DOHH2 (cell line): ENCODE results near the gene BOLA3.

Experiments used
- H3F3A ChIP-seq: fragments of 200-600 bp; sonication (generic), shearing (Covaris generic); 2 replicates; pipeline ENCODE4 v1.6.0; 2016; ENCODE audit warnings: antibody characterized with exemption, mild to moderate bottlenecking; ENCODE audit not compliant: control insufficient read depth, insufficient read depth
- H3K27ac ChIP-seq: fragments of 200-600 bp; sonication (generic); 2 replicates; pipeline ENCODE4 v1.5.1; 2014; ENCODE audit warnings: low read depth, mild to moderate bottlenecking, low read length, moderate library complexity
- H3K27me3 ChIP-seq: fragments of 200-600 bp; sonication (generic); 2 replicates; pipeline ENCODE4 v1.6.1; 2014; ENCODE audit warnings: mild to moderate bottlenecking, low read length, mixed read lengths; ENCODE audit not compliant: control insufficient read depth
- H3K36me3 ChIP-seq: fragments of 200-600 bp; sonication (generic); 2 replicates; pipeline ENCODE4 v1.6.1; 2014; ENCODE audit warnings: mild to moderate bottlenecking, low read length, moderate library complexity, mixed read lengths; ENCODE audit not compliant: control insufficient read depth
- H3K4me1 ChIP-seq: fragments of 200-600 bp; sonication (generic); 2 replicates; pipeline ENCODE4 v1.6.1; 2014; ENCODE audit warnings: mild to moderate bottlenecking, low read length, mixed read lengths; ENCODE audit not compliant: control insufficient read depth
- H3K4me2 ChIP-seq: fragments of 200-600 bp; sonication (generic); 2 replicates; pipeline ENCODE4 v1.6.0; 2014; ENCODE audit warnings: mild to moderate bottlenecking, low read length, moderate library complexity
- H3K4me3 ChIP-seq: fragments of 200-600 bp; sonication (generic); 2 replicates; pipeline ENCODE4 v1.5.1; 2014; ENCODE audit warnings: mild to moderate bottlenecking, low read length, mixed read lengths
- H3K79me2 ChIP-seq: fragments of 200-600 bp; sonication (generic); 2 replicates; pipeline ENCODE4 v1.6.1; 2014; ENCODE audit warnings: mild to moderate bottlenecking, low read length, mixed read lengths; ENCODE audit not compliant: control insufficient read depth
- H3K9me2 ChIP-seq: fragments of 200-600 bp; sonication (generic); replicated peaks from 2 replicates; pipeline ENCODE4 v1.6.1; 2014; ENCODE audit warnings: mild to moderate bottlenecking, low read length, mixed read lengths; ENCODE audit not compliant: control insufficient read depth
- H3K9me3 ChIP-seq: fragments of 200-600 bp; sonication (generic); 2 replicates; pipeline ENCODE4 v1.6.1; 2014; ENCODE audit warnings: antibody characterized with exemption, low read length, mixed read lengths; ENCODE audit not compliant: control insufficient read depth, insufficient read depth
- H4K20me1 ChIP-seq: fragments of 200-600 bp; sonication (generic); 2 replicates; pipeline ENCODE4 v1.6.0; 2014; ENCODE audit warnings: low read depth, mild to moderate bottlenecking, antibody characterized with exemption, low read length, moderate library complexity; ENCODE audit not compliant: control insufficient read depth, insufficient read depth
- CTCF ChIP-seq: fragments of 200-600 bp; sonication (generic); IDR thresholded peaks from one replicate; pipeline ENCODE4 v1.5.1; 2014; ENCODE audit warnings: antibody characterized with exemption, mild to moderate bottlenecking, low read depth, low read length; ENCODE audit not compliant: poor library complexity, severe bottlenecking
- EZH2phosphoT487 ChIP-seq: fragments of 200-600 bp; sonication (generic); IDR thresholded peaks from 2 replicates; pipeline ENCODE4 v1.6.1; 2017; ENCODE audit warnings: borderline replicate concordance, mild to moderate bottlenecking, antibody characterized with exemption, low read length, moderate library complexity, mixed read lengths

BOLA3 gene

DNA sequence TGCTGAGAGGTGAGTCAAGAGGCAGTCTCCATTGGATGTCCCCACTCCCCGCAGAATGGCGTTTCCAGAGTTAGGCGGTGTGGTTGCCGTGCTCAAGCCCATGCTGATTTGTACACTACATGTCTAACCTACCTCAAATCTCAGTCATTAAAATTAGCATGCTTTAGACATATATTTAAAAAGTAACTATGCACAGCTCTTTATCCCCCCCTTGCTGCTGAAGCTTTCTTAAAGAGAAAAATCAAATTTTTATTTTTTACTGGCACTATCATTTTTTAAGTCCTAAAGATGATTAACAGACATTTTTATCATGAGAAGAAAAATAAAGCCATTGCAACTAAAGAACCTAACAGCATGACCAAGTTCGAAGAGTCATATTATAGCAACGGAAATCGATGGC lies 42.9 kb downstream of the BOLA3 start:
- Histone ChIP-seq H3K4me2 (no peak overlapping the region), H3F3A (peaks cover 2% of the 10 kb centered on the region; the same call in 1 of the 2 replicates), H3K4me1 (no peaks in the 10 kb centered on the region), H3K36me3 (peaks cover 31% of the 10 kb centered on the region), H3K27ac (no peak overlapping the region), H3K79me2 (no peaks in the 10 kb centered on the region), H3K4me3 (no peak overlapping the region), H4K20me1 (no peaks in the 10 kb centered on the region), H3K27me3 (no peaks in the 10 kb centered on the region), H3K9me3 (no peaks in the 10 kb centered on the region), H3K9me2 (no peaks in the 10 kb centered on the region)
- TF ChIP-seq EZH2phosphoT487 (no peak), CTCF (no peak)

DNA sequence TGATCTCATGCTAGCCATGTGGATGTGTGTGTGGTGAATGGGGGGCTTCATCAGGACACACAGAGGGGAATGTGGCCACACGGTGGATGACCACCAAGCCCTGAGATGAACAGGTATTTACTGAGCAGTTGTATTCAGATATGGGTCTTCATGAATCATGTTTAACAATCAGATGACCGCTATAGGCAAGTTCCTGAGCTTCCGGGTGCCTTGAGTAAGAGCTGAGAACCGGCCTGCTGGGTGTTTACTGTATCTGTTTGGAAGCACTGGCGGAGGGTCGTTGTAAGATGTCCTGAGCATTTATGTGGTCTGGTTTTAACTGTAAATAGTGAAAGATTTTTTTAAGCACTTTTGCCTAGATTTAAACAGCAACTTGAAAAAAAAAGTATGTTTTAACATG lies 43.9 kb downstream of the BOLA3 start:
- no peaks in the 10 kb centered on the region for H3K9me2 ChIP-seq
- no peak overlapping the region for H3K4me3 ChIP-seq
- TF ChIP-seq CTCF (no peak), EZH2phosphoT487 (no peak)
- peaks cover 2% of the 10 kb centered on the region; the same call in 1 of the 2 replicates for H3F3A ChIP-seq
- H3K9me3 ChIP-seq, result no peaks in the 10 kb centered on the region
- H3K27ac ChIP-seq, result no peak overlapping the region
- no peak overlapping the region for H3K4me2 ChIP-seq
- H3K27me3 ChIP-seq, result no peaks in the 10 kb centered on the region
- H3K79me2 ChIP-seq, result no peaks in the 10 kb centered on the region
- H3K4me1 ChIP-seq, result no peaks in the 10 kb centered on the region
- H3K36me3 ChIP-seq, result peaks cover 42% of the 10 kb centered on the region
- H4K20me1 ChIP-seq, result no peaks in the 10 kb centered on the region

GRCh38 chr2:74102516-74102915 lies 45.2 kb downstream of the BOLA3 start:
- H3K36me3 ChIP-seq, result peaks cover 43% of the 10 kb centered on the region
- no peaks in the 10 kb centered on the region for H3K27me3 ChIP-seq
- no peak overlapping the region for H3K4me2 ChIP-seq
- H4K20me1 ChIP-seq, result no peaks in the 10 kb centered on the region
- H3K27ac ChIP-seq, result no peak overlapping the region
- no peaks in the 10 kb centered on the region for H3K9me3 ChIP-seq
- TF ChIP-seq CTCF (no peak), EZH2phosphoT487 (no peak)
- no peaks in the 10 kb centered on the region for H3K4me1 ChIP-seq
- H3K9me2 ChIP-seq, result no peaks in the 10 kb centered on the region
- no peak overlapping the region for H3K4me3 ChIP-seq
- H3F3A ChIP-seq, result peaks cover 2% of the 10 kb centered on the region; the same call in 1 of the 2 replicates
- no peaks in the 10 kb centered on the region for H3K79me2 ChIP-seq
